Choroid plexus epithelial cell (primary cell): ENCODE measurements around the gene FAM193A.

Experiments
- DNase-seq: peaks from one replicate; pipeline ENCODE4 v3.0.0-alpha.2; 2010; ENCODE audit warnings: low read depth
- H3K4me3 ChIP-seq: 2 replicates; pipeline ENCODE4 v1.5.1; 2011; ENCODE audit warnings: low read depth, mild to moderate bottlenecking, control low read depth, low read length, moderate library complexity
- TF ChIP-seq, protein P1 (sequence below): conservative IDR thresholded peaks from 2 replicates; pipeline ENCODE4 v1.5.1; 2011; ENCODE audit warnings: low read depth, mild to moderate bottlenecking, control low read depth, inconsistent platforms, low read length, moderate library complexity

The FAM193A gene

DNA sequence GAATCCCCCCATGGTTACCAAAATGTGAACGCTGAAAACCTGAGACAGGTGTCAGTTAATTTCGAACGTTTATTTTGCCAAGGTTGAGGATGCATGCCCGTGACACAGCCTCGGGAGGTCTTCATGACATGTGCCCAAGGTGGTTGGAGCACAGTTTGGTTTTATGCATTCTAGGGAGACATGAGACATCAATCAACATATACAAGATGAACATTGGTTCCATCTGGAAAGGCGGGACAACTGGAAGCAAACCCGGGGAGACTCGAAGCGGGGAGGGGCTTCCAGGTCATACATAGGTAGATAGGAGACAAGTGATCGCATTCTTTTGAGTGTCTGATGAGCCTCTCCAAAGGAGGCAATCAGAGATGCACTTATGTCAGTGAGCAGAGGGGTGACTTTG, 245.5 kb downstream of the FAM193A start:
- TF ChIP-seq, protein P1, sequence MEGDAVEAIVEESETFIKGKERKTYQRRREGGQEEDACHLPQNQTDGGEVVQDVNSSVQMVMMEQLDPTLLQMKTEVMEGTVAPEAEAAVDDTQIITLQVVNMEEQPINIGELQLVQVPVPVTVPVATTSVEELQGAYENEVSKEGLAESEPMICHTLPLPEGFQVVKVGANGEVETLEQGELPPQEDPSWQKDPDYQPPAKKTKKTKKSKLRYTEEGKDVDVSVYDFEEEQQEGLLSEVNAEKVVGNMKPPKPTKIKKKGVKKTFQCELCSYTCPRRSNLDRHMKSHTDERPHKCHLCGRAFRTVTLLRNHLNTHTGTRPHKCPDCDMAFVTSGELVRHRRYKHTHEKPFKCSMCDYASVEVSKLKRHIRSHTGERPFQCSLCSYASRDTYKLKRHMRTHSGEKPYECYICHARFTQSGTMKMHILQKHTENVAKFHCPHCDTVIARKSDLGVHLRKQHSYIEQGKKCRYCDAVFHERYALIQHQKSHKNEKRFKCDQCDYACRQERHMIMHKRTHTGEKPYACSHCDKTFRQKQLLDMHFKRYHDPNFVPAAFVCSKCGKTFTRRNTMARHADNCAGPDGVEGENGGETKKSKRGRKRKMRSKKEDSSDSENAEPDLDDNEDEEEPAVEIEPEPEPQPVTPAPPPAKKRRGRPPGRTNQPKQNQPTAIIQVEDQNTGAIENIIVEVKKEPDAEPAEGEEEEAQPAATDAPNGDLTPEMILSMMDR: no peak
- DNase-seq: no peak

More for the DNA sequence above, 245.5 kb downstream of the FAM193A start:
- H3K4me3 ChIP-seq: no peak overlapping the region
